Measurements from ENCODE around the gene HEXD. TPM values are rescaled to one million over a fixed set of nuclear protein-coding genes. Genes with fewer than 3 reads are reported as not detected.

HEXD gene
- total RNA-seq, 4 donors from 2014 or later: 13.9 to 31.9 (median 19.1) TPM

DNA sequence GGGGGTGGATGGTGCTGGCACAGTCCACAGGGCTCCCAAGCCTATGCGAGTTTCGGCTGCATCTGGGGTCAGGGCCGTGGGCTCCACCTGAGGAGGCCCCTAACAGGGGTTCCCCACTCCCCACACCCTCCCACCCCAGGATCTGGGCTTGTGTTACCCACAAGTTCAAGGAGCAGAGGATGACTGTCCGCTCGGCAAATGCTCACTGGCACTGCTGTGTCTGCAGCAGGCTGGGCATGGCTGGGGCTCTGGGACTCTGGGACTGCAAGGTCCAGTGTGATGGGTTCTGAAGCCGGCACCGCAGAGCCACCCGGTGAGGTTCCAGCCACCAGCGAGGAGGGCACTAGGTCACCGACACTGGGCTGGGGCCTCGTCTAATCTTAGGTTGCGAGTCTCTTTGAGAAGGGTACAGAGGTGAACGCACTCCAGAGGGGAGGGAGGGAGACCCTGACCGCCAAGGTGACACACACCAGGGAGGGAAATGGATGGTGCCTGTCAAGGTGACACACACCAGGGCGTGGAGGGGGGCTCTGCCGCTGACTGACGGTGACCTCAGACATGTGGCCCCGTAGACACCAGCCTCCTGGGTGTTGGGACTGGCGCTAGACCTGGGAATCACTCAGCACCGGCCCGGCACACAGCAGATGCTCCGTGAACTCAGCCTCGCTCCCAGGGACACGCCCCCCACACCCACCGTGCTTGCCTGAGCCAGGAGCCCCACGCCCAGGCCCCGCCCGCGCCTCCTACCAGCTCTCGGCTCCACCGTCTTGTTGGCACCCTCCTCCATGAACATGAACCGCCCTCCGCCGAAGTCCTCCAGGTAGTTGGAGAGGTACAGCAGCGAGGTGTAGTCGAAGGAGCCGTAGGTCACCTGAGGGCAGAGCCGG lies 20.5 kb upstream of the HEXD start:
- no peak for ATAC-seq
- H3K4me3 ChIP-seq: no peak overlapping the region
- H3K36me3 ChIP-seq: peaks cover 0 to 85% of the 10 kb centered on the region in 2 donors
- 80% methylated on average over 12 of the region's 38 CpGs; no CpG with 5 or more reads in 1 of the 2 donors for WGBS, 2 donors (ENCODE audit: low coverage in 1 of 2)
- peaks cover 0 to 33% (median 7%) of the 10 kb centered on the region in 3 donors for H3K4me1 ChIP-seq
- no peaks in the 10 kb centered on the region for H3K9me3 ChIP-seq
- H3K27me3 ChIP-seq: no peaks in the 10 kb centered on the region
- peak overlapping the region in 1 of 4 donors; percentile 57 for H3K27ac ChIP-seq
- TF ChIP-seq POLR2AphosphoS5 (IDR thresholded peaks at IDR 0.05) (no peak), EP300 (IDR thresholded peaks at IDR 0.05) (no peak), CTCF (IDR thresholded peaks at IDR 0.05) (no peak), POLR2A (IDR thresholded peaks at IDR 0.05) (no peak)

DNA sequence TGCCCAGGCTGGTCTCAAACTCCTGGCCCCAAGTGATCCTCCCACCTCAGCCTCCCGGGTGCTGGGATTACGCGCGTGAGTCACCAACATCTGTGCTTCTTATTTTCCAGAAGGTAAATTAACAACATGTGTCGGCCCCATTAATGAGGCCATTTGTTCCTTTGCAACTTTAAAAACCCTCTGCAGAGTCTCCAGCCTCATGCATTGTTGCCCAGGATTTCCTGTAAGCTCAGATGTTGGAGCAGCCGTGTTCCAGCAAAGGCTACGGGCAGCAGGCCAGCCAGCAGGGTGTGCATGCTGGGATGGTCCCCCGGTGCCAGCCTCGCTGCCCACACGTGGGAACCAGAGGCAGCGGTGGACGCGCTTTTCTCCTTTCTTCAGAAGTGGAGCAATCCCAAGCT lies 19.1 kb upstream of the HEXD start:
- TF ChIP-seq POLR2AphosphoS5 (IDR thresholded peaks at IDR 0.05): peak; percentile 10
- TF ChIP-seq CTCF (IDR thresholded peaks at IDR 0.05): no peak
- Histone ChIP-seq H3K27ac (peak overlapping the region in 1 of 4 donors; percentile 49), H3K4me1 (peaks cover 0 to 33% (median 7%) of the 10 kb centered on the region in 3 donors), H3K9me3 (no peaks in the 10 kb centered on the region), H3K27me3 (no peaks in the 10 kb centered on the region), H3K36me3 (peaks cover 0 to 85% of the 10 kb centered on the region in 2 donors), H3K4me3 (no peak overlapping the region)
- WGBS, 2 donors (ENCODE audit: low coverage in 1 of 2): 49 to 60% methylated on average over 3 to 8 of the region's 13 CpGs
- peak; percentile 20 for ATAC-seq

DNA sequence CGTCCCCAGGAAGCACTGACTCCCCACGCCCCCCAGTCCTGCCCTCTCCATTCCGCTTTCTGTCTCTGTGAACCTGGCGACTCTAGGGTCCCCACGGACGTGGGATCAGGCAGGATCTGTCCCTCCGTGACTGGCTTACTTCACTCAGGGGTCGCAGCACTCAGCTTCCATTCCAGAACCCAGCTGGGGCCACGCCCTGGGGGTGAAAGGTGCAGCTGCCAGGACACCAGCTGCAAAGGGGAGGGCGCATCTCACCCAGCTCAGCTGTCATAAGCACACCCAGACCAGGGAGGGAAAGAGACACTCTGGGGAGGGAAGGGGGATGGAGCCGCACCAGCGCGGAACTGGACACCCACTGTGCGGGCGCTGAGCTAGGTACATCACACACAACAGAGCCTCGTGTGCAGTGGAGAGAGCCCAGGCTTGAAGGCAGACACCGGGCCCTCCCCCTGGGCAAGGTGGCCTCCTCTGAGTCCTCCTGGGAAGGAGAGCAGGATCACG lies 18.5 kb upstream of the HEXD start:
- H3K4me1 ChIP-seq: peaks cover 0 to 33% (median 7%) of the 10 kb centered on the region in 3 donors
- no peak for ATAC-seq
- H3K27ac ChIP-seq: peak overlapping the region in 3 of 4 donors; percentile 4 to 49 (median 31)
- peaks cover 0 to 85% of the 10 kb centered on the region in 2 donors for H3K36me3 ChIP-seq
- H3K4me3 ChIP-seq: no peak overlapping the region
- H3K27me3 ChIP-seq: no peaks in the 10 kb centered on the region
- TF ChIP-seq CTCF (IDR thresholded peaks at IDR 0.05) (no peak), EP300 (IDR thresholded peaks at IDR 0.05) (no peak), POLR2A (IDR thresholded peaks at IDR 0.05) (no peak), POLR2AphosphoS5 (IDR thresholded peaks at IDR 0.05) (no peak)
- 82 to 84% methylated on average over 4 to 7 of the region's 18 CpGs for WGBS, 2 donors (ENCODE audit: low coverage in 1 of 2)
- no peaks in the 10 kb centered on the region for H3K9me3 ChIP-seq

GRCh38 chr17:82400206-82400605 lies 17.9 kb upstream of the HEXD start:
- H3K4me3 ChIP-seq: no peak overlapping the region
- TF ChIP-seq EP300 (IDR thresholded peaks at IDR 0.05) (no peak), CTCF (IDR thresholded peaks at IDR 0.05) (no peak), POLR2AphosphoS5 (IDR thresholded peaks at IDR 0.05) (no peak), POLR2A (IDR thresholded peaks at IDR 0.05) (no peak)
- H3K27me3 ChIP-seq: no peaks in the 10 kb centered on the region
- ATAC-seq: no peak
- 46 to 50% methylated on average over 2 of the region's 7 CpGs for WGBS, 2 donors (ENCODE audit: low coverage in 1 of 2)
- H3K36me3 ChIP-seq: peaks cover 0 to 85% of the 10 kb centered on the region in 2 donors
- H3K9me3 ChIP-seq: no peaks in the 10 kb centered on the region
- H3K4me1 ChIP-seq: peaks cover 0 to 33% (median 7%) of the 10 kb centered on the region in 3 donors
- peak overlapping the region in 3 of 4 donors; percentile 4 to 49 (median 31) for H3K27ac ChIP-seq
